Measurements from ENCODE around the gene SAC3D1. TPM values are rescaled to one million over a fixed set of nuclear protein-coding genes. Genes with fewer than 3 reads are reported as not detected.

The SAC3D1 gene
- total and polyA plus RNA-seq, 2 of the 4 experiments (the other 2 are of a cell fraction): 2.9 to 13.2 TPM

- dilution Hi-C loops (cut with HindIII; ENCODE audit: low sequenced_read_pairs, unreplicated experiment) (no loop called here), in situ Hi-C loops (cut with MboI; ENCODE audit: low sequenced_read_pairs) (no loop called here)
Observed at GRCh38 chr11:65056999-65057398, 16.0 kb downstream of the SAC3D1 start.

More at GRCh38 chr11:65056999-65057398, 16.0 kb downstream of the SAC3D1 start:
- POLR2A ChIA-PET (ENCODE audit: unreplicated experiment): no interaction called here
- no peak for DNase-seq
- no peaks in the 10 kb centered on the region for H3K9me3 ChIP-seq (ENCODE audit: control insufficient read depth, insufficient read depth, low read length)
- H3K4me1 ChIP-seq (ENCODE audit: control insufficient read depth, insufficient read depth, low read length): no peaks in the 10 kb centered on the region
- BruUV-seq (replicated peaks): no TSS peak
- no peak for TF ChIP-seq ELK1 (IDR thresholded peaks at IDR 0.05; ENCODE audit: borderline replicate concordance, low read depth, low read length)
- no peak overlapping the region for H3K4me3 ChIP-seq (ENCODE audit: insufficient read depth, low read depth, low read length)
- H3K9ac ChIP-seq (ENCODE audit: low read depth, low read length): no peak overlapping the region
- no CpG with 5 or more reads among the region's 6 CpGs for WGBS, 2 experiments (ENCODE audit: extremely low coverage in 2 of 2, insufficient read length in 1 of 2)
- no peak overlapping the region for H2AFZ ChIP-seq (replicated peaks; ENCODE audit: low read length, poor library complexity)
- H2BK15ac ChIP-seq (ENCODE audit: low read depth, low read length): no peak overlapping the region
- no peaks in the 10 kb centered on the region for H4K20me1 ChIP-seq (ENCODE audit: insufficient read depth, low read length)
- H4K5ac ChIP-seq (ENCODE audit: low read depth, low read length): no peak overlapping the region
- no peak overlapping the region for H3K56ac ChIP-seq (ENCODE audit: extremely low read depth, insufficient read depth, low read length)
- no peak overlapping the region for H2AK5ac ChIP-seq (ENCODE audit: low read depth, low read length)
- H3K18ac ChIP-seq (ENCODE audit: low read depth, low read length): no peak overlapping the region
- H3K27me3 ChIP-seq (ENCODE audit: control insufficient read depth, insufficient read depth, low read length): peaks cover 24% of the 10 kb centered on the region; the same call in 1 of the 2 replicates
- H2AK9ac ChIP-seq (replicated peaks; ENCODE audit: low read depth, low read length, poor library complexity): no peak overlapping the region
- H3K27ac ChIP-seq (ENCODE audit: insufficient read depth, low read length): no peak overlapping the region
- H3K4me2 ChIP-seq (ENCODE audit: low read depth, low read length): no peak overlapping the region
- peaks cover 5% of the 10 kb centered on the region; the same call in 1 of the 2 replicates for H3K9me1 ChIP-seq (ENCODE audit: insufficient read depth, low read length)
- H2BK20ac ChIP-seq (ENCODE audit: low read depth, low read length): no peak overlapping the region
- H3K36me3 ChIP-seq (ENCODE audit: control insufficient read depth, insufficient read depth, low read length): no peaks in the 10 kb centered on the region
- CTCF ChIA-PET: no interaction called here
- H3K4ac ChIP-seq (ENCODE audit: low read depth, low read length): no peak overlapping the region
- no peak overlapping the region for H4K8ac ChIP-seq (ENCODE audit: low read depth in 2 of 2, low read length in 2 of 2)
- no peak overlapping the region for H2BK5ac ChIP-seq (ENCODE audit: low read depth, low read length, poor library complexity, severe bottlenecking)
- no peak overlapping the region for H3K14ac ChIP-seq (replicated peaks; ENCODE audit: low read depth, low read length)
- no peak overlapping the region for H4K91ac ChIP-seq (ENCODE audit: insufficient read depth, low read depth, low read length)
- H3K79me1 ChIP-seq (ENCODE audit: low read depth in 1 of 2, low read length in 2 of 2): no peaks in the 10 kb centered on the region
- intact Hi-C loops (cut with micrococcal nuclease): no loop called here
- H3K23ac ChIP-seq (ENCODE audit: low read depth, low read length): no peak overlapping the region
- no peak overlapping the region for H2BK120ac ChIP-seq (ENCODE audit: low read depth, low read length)
- ATAC-seq (ENCODE audit: low read depth): no peak
